ENCODE data around the gene KLK3. TPM values are rescaled to one million over a fixed set of nuclear protein-coding genes. Genes with fewer than 3 reads are reported as not detected.

KLK3 gene
- total RNA-seq, 1 experiment from 2014 or later = not detected

- Histone ChIP-seq H3K27ac (ENCODE audit: low read depth, low read length) (no peak overlapping the region), H3K4me3 (replicated peaks in 1 of 2; ENCODE audit: low read depth in 1 of 2, low read length in 2 of 2) (no peak overlapping the region), H3K9me3 (ENCODE audit: control insufficient read depth in 1 of 2, insufficient read depth in 1 of 2, low read depth in 1 of 2, low read length in 2 of 2) (no peaks in the 10 kb centered on the region), H3K9ac (ENCODE audit: low read length) (no peak overlapping the region), H3K4me2 (ENCODE audit: low read length) (no peak overlapping the region), H2AFZ (ENCODE audit: low read depth, low read length, poor library complexity, severe bottlenecking) (no peak overlapping the region), H4K20me1 (ENCODE audit: insufficient read depth) (no peaks in the 10 kb centered on the region), H3K79me2 (ENCODE audit: insufficient read depth, low read length) (no peaks in the 10 kb centered on the region), H3K4me1 (ENCODE audit: control insufficient read depth in 1 of 2, insufficient read depth in 2 of 2, low read length in 2 of 2) (no peaks in the 10 kb centered on the region), H3K27me3 (ENCODE audit: insufficient read depth, low read length) (peaks cover 45% of the 10 kb centered on the region), H3K9me2 (ENCODE audit: insufficient read depth) (no peaks in the 10 kb centered on the region), H3K36me3 (ENCODE audit: control insufficient read depth in 1 of 2, insufficient read depth in 2 of 2, low read length in 2 of 2) (no peaks in the 10 kb centered on the region)
- intact Hi-C loops (cut with micrococcal nuclease) = no loop called here
- ATAC-seq (no peak), DNase-seq (ENCODE audit: low read depth, low spot score) (no peak)
- POLR2A ChIA-PET = no interaction called here
- CTCF ChIA-PET = no interaction called here
- RAD21 ChIA-PET (ENCODE audit: low non-redundant PET in 1 of 2, low total read pairs in 2 of 2, uncharacterized antibody in 2 of 2, unreplicated experiment in 2 of 2) = no interaction called here
- BruUV-seq (replicated peaks) = no TSS peak
- TF ChIP-seq EZH2 (IDR thresholded peaks at IDR 0.05) = no peak
- TF ChIP-seq CBX3 (IDR thresholded peaks at IDR 0.05; ENCODE audit: low read depth) = no peak
- TF ChIP-seq POLR2AphosphoS5 (IDR thresholded peaks at IDR 0.05; ENCODE audit: low read depth, low read length) = no peak
- no peak for TF ChIP-seq ZFX (IDR thresholded peaks at IDR 0.05)
- TF ChIP-seq, protein P1, sequence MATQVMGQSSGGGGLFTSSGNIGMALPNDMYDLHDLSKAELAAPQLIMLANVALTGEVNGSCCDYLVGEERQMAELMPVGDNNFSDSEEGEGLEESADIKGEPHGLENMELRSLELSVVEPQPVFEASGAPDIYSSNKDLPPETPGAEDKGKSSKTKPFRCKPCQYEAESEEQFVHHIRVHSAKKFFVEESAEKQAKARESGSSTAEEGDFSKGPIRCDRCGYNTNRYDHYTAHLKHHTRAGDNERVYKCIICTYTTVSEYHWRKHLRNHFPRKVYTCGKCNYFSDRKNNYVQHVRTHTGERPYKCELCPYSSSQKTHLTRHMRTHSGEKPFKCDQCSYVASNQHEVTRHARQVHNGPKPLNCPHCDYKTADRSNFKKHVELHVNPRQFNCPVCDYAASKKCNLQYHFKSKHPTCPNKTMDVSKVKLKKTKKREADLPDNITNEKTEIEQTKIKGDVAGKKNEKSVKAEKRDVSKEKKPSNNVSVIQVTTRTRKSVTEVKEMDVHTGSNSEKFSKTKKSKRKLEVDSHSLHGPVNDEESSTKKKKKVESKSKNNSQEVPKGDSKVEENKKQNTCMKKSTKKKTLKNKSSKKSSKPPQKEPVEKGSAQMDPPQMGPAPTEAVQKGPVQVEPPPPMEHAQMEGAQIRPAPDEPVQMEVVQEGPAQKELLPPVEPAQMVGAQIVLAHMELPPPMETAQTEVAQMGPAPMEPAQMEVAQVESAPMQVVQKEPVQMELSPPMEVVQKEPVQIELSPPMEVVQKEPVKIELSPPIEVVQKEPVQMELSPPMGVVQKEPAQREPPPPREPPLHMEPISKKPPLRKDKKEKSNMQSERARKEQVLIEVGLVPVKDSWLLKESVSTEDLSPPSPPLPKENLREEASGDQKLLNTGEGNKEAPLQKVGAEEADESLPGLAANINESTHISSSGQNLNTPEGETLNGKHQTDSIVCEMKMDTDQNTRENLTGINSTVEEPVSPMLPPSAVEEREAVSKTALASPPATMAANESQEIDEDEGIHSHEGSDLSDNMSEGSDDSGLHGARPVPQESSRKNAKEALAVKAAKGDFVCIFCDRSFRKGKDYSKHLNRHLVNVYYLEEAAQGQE (IDR thresholded peaks at IDR 0.05; ENCODE audit: low read depth) = no peak
- TF ChIP-seq FOSL1 (IDR thresholded peaks at IDR 0.05; ENCODE audit: low read depth) = no peak
- TF ChIP-seq JUND (IDR thresholded peaks at IDR 0.05) = no peak
- TF ChIP-seq ZNF274 (IDR thresholded peaks at IDR 0.05; ENCODE audit: low read depth, low read length) = no peak
- no peak for TF ChIP-seq CEBPB (IDR thresholded peaks at IDR 0.05; ENCODE audit: low read depth)
- TF ChIP-seq, protein P2, sequence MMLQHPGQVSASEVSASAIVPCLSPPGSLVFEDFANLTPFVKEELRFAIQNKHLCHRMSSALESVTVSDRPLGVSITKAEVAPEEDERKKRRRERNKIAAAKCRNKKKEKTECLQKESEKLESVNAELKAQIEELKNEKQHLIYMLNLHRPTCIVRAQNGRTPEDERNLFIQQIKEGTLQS (IDR thresholded peaks at IDR 0.05) = no peak
These were observed 24.1 kb downstream of the KLK3 start for GRCh38 chr19:50878851-50879250.
